SK-N-SH (cell line): ENCODE measurements around the gene CELF5. TPM values are rescaled to one million over a fixed set of nuclear protein-coding genes. Genes with fewer than 3 reads are reported as not detected.
"Not testable (repeated sequence)": the region's sequence is repeated elsewhere in the genome, so short reads cannot be mapped to it uniquely, and the experiment has no call there.

Experiments used
- CTCF ChIA-PET: fragments of 300-600, 350-600 bp; formaldehyde crosslinking; extraction: SDS; loops from one replicate; lab custom pipeline; 2021; lab: Yijun Ruan, JAX
- POLR2A ChIA-PET: fragments of 350-600 bp; sonication (Branson Sonifier 250); formaldehyde crosslinking; extraction: SDS; loops from one replicate; lab custom pipeline; 2020; ENCODE audit warnings: antibody characterized with exemption, inconsistent platforms; lab: Yijun Ruan, JAX
- DNase-seq: peaks from one replicate; pipeline ENCODE4 v3.0.0; 2012
- H2AFZ ChIP-seq: fragments of 200-600 bp; sonication (generic); 2 replicates; pipeline ENCODE4 v1.8.1; 2016; ENCODE audit warnings: antibody characterized with exemption, mild to moderate bottlenecking, low read depth
- H3F3A ChIP-seq: fragments of 200-600 bp; sonication (generic); replicated peaks from 2 replicates; pipeline ENCODE3; 2016; ENCODE audit warnings: antibody characterized with exemption, mild to moderate bottlenecking; ENCODE audit not compliant: insufficient read depth
- H3K27ac ChIP-seq, 2 experiments: fragments of 200-500 bp in 1 of 2; fragments of 200-600 bp in 1 of 2; sonication (Bioruptor generic) in 1 of 2; sonication (generic), shearing (Covaris generic) in 1 of 2; 2 replicates each; pipeline versions ENCODE4 v1.5.1 to v1.6.1; 2014 to 2016; ENCODE audit warnings: low read depth in 2 of 2, inconsistent platforms in 1 of 2, low read length in 1 of 2, mild to moderate bottlenecking in 1 of 2, mixed read lengths in 1 of 2
- H3K27me3 ChIP-seq: fragments of 200-600 bp; sonication (generic), shearing (Covaris generic); 2 replicates; pipeline ENCODE4 v1.6.1; 2016; ENCODE audit warnings: mixed run types; ENCODE audit not compliant: insufficient read depth
- H3K36me3 ChIP-seq, 2 experiments: fragments of 200-500 bp in 1 of 2; fragments of 200-600 bp in 1 of 2; sonication (Bioruptor generic) in 1 of 2; sonication (generic) in 1 of 2; replicated peaks in 1 of 2; 2 replicates each; pipeline versions ENCODE3 to v1.5.1; 2014 to 2016; ENCODE audit warnings: low read length in 1 of 2, mild to moderate bottlenecking in 1 of 2; ENCODE audit not compliant: insufficient read depth in 2 of 2, control insufficient read depth in 1 of 2
- H3K4me1 ChIP-seq, 2 experiments: fragments of 200-500 bp in 1 of 2; fragments of 200-600 bp in 1 of 2; sonication (Bioruptor generic) in 1 of 2; sonication (generic), shearing (Covaris generic) in 1 of 2; 2 replicates each; pipeline versions ENCODE4 v1.5.1 to v1.6.1; 2014 to 2016; ENCODE audit warnings: low read depth in 1 of 2, low read length in 1 of 2, mixed run types in 1 of 2; ENCODE audit not compliant: insufficient read depth in 2 of 2, control insufficient read depth in 1 of 2
- H3K4me2 ChIP-seq: fragments of 200-600 bp; sonication (generic), shearing (Covaris generic); 2 replicates; pipeline ENCODE4 v1.6.1; 2017; ENCODE audit warnings: mixed run types
- H3K4me3 ChIP-seq, 2 experiments: fragments of 200-500 bp in 1 of 2; fragments of 200-600 bp in 1 of 2; sonication (Bioruptor generic) in 1 of 2; sonication (generic), shearing (Covaris generic) in 1 of 2; 2 replicates each; pipeline versions ENCODE4 v1.5.1 to v1.8.1; 2014 to 2016; ENCODE audit warnings: low read depth in 2 of 2, inconsistent platforms in 1 of 2, low read length in 1 of 2, mild to moderate bottlenecking in 1 of 2, mixed read lengths in 1 of 2, moderate library complexity in 1 of 2
- H3K79me2 ChIP-seq: fragments of 200-600 bp; sonication (generic); 2 replicates; pipeline ENCODE4 v1.8.1; 2017; ENCODE audit warnings: mild to moderate bottlenecking; ENCODE audit not compliant: insufficient read depth
- H3K9ac ChIP-seq: fragments of 200-600 bp; sonication (generic); 2 replicates; pipeline ENCODE4 v1.6.1; 2017; ENCODE audit warnings: mixed run types
- H3K9me2 ChIP-seq: fragments of 200-600 bp; sonication (generic); 2 replicates; pipeline ENCODE4 v1.6.1; 2017; ENCODE audit warnings: mixed run types
- H3K9me3 ChIP-seq: fragments of 200-600 bp; sonication (generic); 2 replicates; pipeline ENCODE4 v1.6.1; 2017; ENCODE audit warnings: mixed run types, mild to moderate bottlenecking, moderate library complexity
- H4K20me1 ChIP-seq: fragments of 200-600 bp; sonication (generic); 2 replicates; pipeline ENCODE4 v1.6.1; 2017; ENCODE audit warnings: mild to moderate bottlenecking, mixed run types; ENCODE audit not compliant: insufficient read depth
- CHD2 ChIP-seq: fragments of 150-350 bp; IDR thresholded peaks from 2 replicates; pipeline ENCODE4 v1.6.1; 2018; ENCODE audit warnings: low read length; ENCODE audit not compliant: partially characterized antibody
- CTCF ChIP-seq: fragments of 200-600 bp; sonication (generic); IDR thresholded peaks from 2 replicates; pipeline ENCODE4 v1.6.1; 2017; ENCODE audit warnings: antibody characterized with exemption, mild to moderate bottlenecking, moderate library complexity
- FOSL2 ChIP-seq: IDR thresholded peaks from 2 replicates; pipeline ENCODE4 v1.4.0; 2012; ENCODE audit warnings: low read depth, mild to moderate bottlenecking, moderate library complexity, borderline replicate concordance
- JUND ChIP-seq: IDR thresholded peaks from 2 replicates; pipeline ENCODE4 v1.4.0; 2012
- NRF1 ChIP-seq: IDR thresholded peaks from 2 replicates; pipeline ENCODE4 v1.6.1; 2012; ENCODE audit warnings: low read depth, mild to moderate bottlenecking, low read length
- RFX5 ChIP-seq: IDR thresholded peaks from 2 replicates; pipeline ENCODE4 v1.6.1; 2012; ENCODE audit warnings: mild to moderate bottlenecking, improper control_type of control experiment, low read length
- ZBTB33 ChIP-seq: IDR thresholded peaks from 2 replicates; pipeline ENCODE4 v1.4.0; 2012; ENCODE audit warnings: low read depth, borderline replicate concordance
- WGBS: methylation state at CpG from one replicate; pipeline ENCODE4 v1.1.6; 2017; ENCODE audit warnings: low lambda C conversion rate; 5-methylcytosine and 5-hydroxymethylcytosine counted together
- polyA plus RNA-seq, 3 experiments: library from polyadenylated mRNA; depleted of rRNA; stranded (reverse); fragments of >200 nt; gene quantifications; 2 replicates each; pipeline ENCODE4 v1.2.3, GENCODE V29; 2012

CELF5 gene
- polyA plus RNA-seq, 1 of the 3 experiments (the other 2 are of a cell fraction) = 0.33 TPM

GRCh38 chr19:3234800-3235199 lies 10.3 kb downstream of the CELF5 start:
- Histone ChIP-seq H3K79me2 (no peaks in the 10 kb centered on the region), H3F3A (no peaks in the 10 kb centered on the region), H2AFZ (no peak overlapping the region), H3K9me3 (no peaks in the 10 kb centered on the region), H3K9ac (no peak overlapping the region), H3K27me3 (no peaks in the 10 kb centered on the region), H3K9me2 (no peaks in the 10 kb centered on the region), H3K4me3 (no peak overlapping the region), H3K4me1 (no peaks in the 10 kb centered on the region), H3K4me2 (no peak overlapping the region), H3K36me3 (no peaks in the 10 kb centered on the region), H3K27ac (no peak overlapping the region), H4K20me1 (no peaks in the 10 kb centered on the region)
- CTCF ChIA-PET = interaction anchor here (2.2 kb wide), 1 partner anchor 10 kb away, joined by 8 read pairs; the partner anchor contains the start of gene CELF5
- TF ChIP-seq CHD2 = no peak
- peak; percentile 41 for TF ChIP-seq CTCF
- POLR2A ChIA-PET = no interaction called here
- DNase-seq = peak; percentile 52
- 55% methylated on average over 9 of the region's 9 CpGs for WGBS

GRCh38 chr19:3235604-3236003 lies 11.1 kb downstream of the CELF5 start:
- POLR2A ChIA-PET = not testable (repeated sequence)

GRCh38 chr19:3236272-3236671 lies 11.8 kb downstream of the CELF5 start:
- Histone ChIP-seq H3K9me3 (no peaks in the 10 kb centered on the region), H3K27me3 (no peaks in the 10 kb centered on the region), H3K36me3 (no peaks in the 10 kb centered on the region), H2AFZ (no peak overlapping the region), H4K20me1 (no peaks in the 10 kb centered on the region), H3K79me2 (no peaks in the 10 kb centered on the region), H3K4me1 (no peaks in the 10 kb centered on the region), H3F3A (no peaks in the 10 kb centered on the region), H3K4me3 (no peak overlapping the region), H3K27ac (no peak overlapping the region), H3K4me2 (no peak overlapping the region), H3K9ac (no peak overlapping the region), H3K9me2 (no peaks in the 10 kb centered on the region)
- DNase-seq = no peak
- 56% methylated on average over 4 of the region's 4 CpGs for WGBS
- CTCF ChIA-PET = interaction anchor here (1.1 kb wide), 1 partner anchor 69 kb away, joined by 5 read pairs; no protein-coding TSS in a partner anchor
- TF ChIP-seq RFX5 (no peak), NRF1 (no peak), JUND (no peak), ZBTB33 (no peak), FOSL2 (no peak)
- POLR2A ChIA-PET = no interaction called here

More at GRCh38 chr19:3235604-3236003, 11.1 kb downstream of the CELF5 start:
- H3K27me3 ChIP-seq, H3K9me2 ChIP-seq, H3K27ac ChIP-seq, H3K79me2 ChIP-seq, H3F3A ChIP-seq, H3K9me3 ChIP-seq, DNase-seq, H3K4me2 ChIP-seq, H3K4me1 ChIP-seq, H2AFZ ChIP-seq, H4K20me1 ChIP-seq, H3K4me3 ChIP-seq, H3K36me3 ChIP-seq, H3K9ac ChIP-seq: not testable (repeated sequence)
- CTCF ChIA-PET = interaction anchor here (1.1 kb wide), 1 partner anchor 70 kb away, joined by 5 read pairs; no protein-coding TSS in a partner anchor
- 36% methylated on average over 2 of the region's 2 CpGs for WGBS
